ENCODE measurements around the gene ZNF318.
"Not testable (repeated sequence)": the region's sequence is repeated elsewhere in the genome, so short reads cannot be mapped to it uniquely, and the experiment has no call there.

DNA sequence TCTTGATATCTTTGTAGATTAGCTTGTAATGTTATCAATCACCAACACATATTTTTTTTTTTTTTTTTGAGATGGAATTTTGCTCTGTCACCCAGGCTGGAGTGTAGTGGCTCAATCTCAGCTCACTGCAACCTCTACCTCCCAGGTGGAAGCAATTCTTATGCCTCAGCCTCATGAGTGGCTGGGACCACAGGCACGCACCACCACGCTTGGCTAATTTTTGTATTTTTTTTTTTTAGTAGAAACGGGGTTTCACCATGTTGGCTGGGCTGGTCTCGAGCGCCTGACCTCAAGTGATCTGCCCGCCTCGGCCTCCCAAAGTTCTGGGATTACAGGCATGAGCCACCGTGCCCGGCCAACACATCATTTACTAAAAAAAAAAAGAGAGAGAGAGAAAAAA, 11.4 kb upstream of the ZNF318 start:
- TF ChIP-seq ZNF384 (IDR thresholded peaks at IDR 0.05); CTBP1 (IDR thresholded peaks at IDR 0.05; ENCODE audit: borderline replicate concordance); ARNT (IDR thresholded peaks at IDR 0.05): not testable (repeated sequence)

All from HEK293T (cell line).